GM23338 (cell line): Measurements from ENCODE around the gene TMEM11. TPM values are rescaled to one million over a fixed set of nuclear protein-coding genes. Genes with fewer than 3 reads are reported as not detected.

Source experiments
- ATAC-seq: fragments of 200-7000 bp; cut with Tn5 transposase; 3 replicates; pipeline ENCODE4 v1.9.1; 2020
- DNase-seq: peaks from one replicate; pipeline ENCODE4 v3.0.0-alpha.2; 2015; ENCODE audit warnings: low spot score
- H2AFZ ChIP-seq: fragments of 200-600 bp; sonication (generic); 2 replicates; pipeline ENCODE4 v1.8.0; 2016; ENCODE audit warnings: antibody characterized with exemption, mild to moderate bottlenecking, moderate library complexity
- H3F3A ChIP-seq: fragments of 200-600 bp; sonication (generic); replicated peaks from 2 replicates; pipeline ENCODE4 v1.8.0; 2017; ENCODE audit warnings: antibody characterized with exemption, mixed run types, low read depth
- H3K27ac ChIP-seq: fragments of 200-600 bp; sonication (generic); 2 replicates; pipeline ENCODE4 v1.6.1; 2016; ENCODE audit warnings: low read depth
- H3K27me3 ChIP-seq: fragments of 200-600 bp; sonication (generic); 2 replicates; pipeline ENCODE4 v1.8.0; 2016; ENCODE audit warnings: mild to moderate bottlenecking, mixed run types, moderate library complexity; ENCODE audit not compliant: insufficient read depth
- H3K36me3 ChIP-seq: fragments of 200-600 bp; sonication (generic); 2 replicates; pipeline ENCODE4 v1.8.0; 2016; ENCODE audit warnings: mild to moderate bottlenecking; ENCODE audit not compliant: insufficient read depth
- H3K4me1 ChIP-seq: fragments of 200-600 bp; sonication (generic); 2 replicates; pipeline ENCODE4 v1.8.0; 2016; ENCODE audit warnings: mild to moderate bottlenecking, moderate library complexity; ENCODE audit not compliant: insufficient read depth
- H3K4me2 ChIP-seq: fragments of 200-600 bp; sonication (generic); 2 replicates; pipeline ENCODE4 v1.7.1; 2017; ENCODE audit warnings: mixed run types
- H3K4me3 ChIP-seq: fragments of 200-600 bp; sonication (generic); 2 replicates; pipeline ENCODE4 v1.6.1; 2016; ENCODE audit warnings: mixed run types
- H3K79me2 ChIP-seq: fragments of 200-600 bp; sonication (generic); replicated peaks from 2 replicates; pipeline ENCODE4 v1.8.0; 2017; ENCODE audit warnings: mild to moderate bottlenecking; ENCODE audit not compliant: insufficient read depth
- H3K9me2 ChIP-seq: fragments of 200-600 bp; sonication (generic); 2 replicates; pipeline ENCODE4 v1.8.0; 2017; ENCODE audit not compliant: insufficient read depth
- H4K20me1 ChIP-seq: fragments of 200-600 bp; sonication (generic); replicated peaks from 2 replicates; pipeline ENCODE4 v1.8.0; 2017; ENCODE audit warnings: mild to moderate bottlenecking; ENCODE audit not compliant: insufficient read depth
- H3K27ac Mint-ChIP-seq: 2 replicates; pipeline ENCODE4 v1.8.0; 2020; ENCODE audit warnings: inconsistent platforms, mild to moderate bottlenecking, moderate library complexity, mixed read lengths
- H3K27me3 Mint-ChIP-seq: 3 replicates; pipeline ENCODE4 v1.8.0; 2022; ENCODE audit warnings: low read depth, mild to moderate bottlenecking, moderate library complexity, mixed read lengths, inconsistent platforms; ENCODE audit not compliant: insufficient read depth, poor library complexity
- H3K36me3 Mint-ChIP-seq: 3 replicates; pipeline ENCODE4 v1.8.0; 2021; ENCODE audit warnings: low read depth, mild to moderate bottlenecking, inconsistent platforms, moderate library complexity, mixed read lengths
- H3K4me1 Mint-ChIP-seq: 3 replicates; pipeline ENCODE4 v1.8.0; 2020; ENCODE audit warnings: mild to moderate bottlenecking, inconsistent platforms, mixed read lengths
- H3K4me3 Mint-ChIP-seq: 3 replicates; pipeline ENCODE4 v1.8.0; 2021; ENCODE audit warnings: moderate library complexity, mild to moderate bottlenecking, inconsistent platforms, mixed read lengths
- H3K9me3 Mint-ChIP-seq: 3 replicates; pipeline ENCODE4 v1.8.0; 2020; ENCODE audit warnings: moderate library complexity, mild to moderate bottlenecking, inconsistent platforms, mixed read lengths
- CREB1 ChIP-seq: fragments of 250-450 bp; sonication (Bioruptor Pico); IDR thresholded peaks from 2 replicates; pipeline ENCODE4 v1.5.0; 2020; ENCODE audit warnings: low read depth, mild to moderate bottlenecking, moderate library complexity
- EZH2 ChIP-seq: fragments of 200-600 bp; sonication (generic); IDR thresholded peaks from one replicate; pipeline ENCODE4 v1.8.0; 2017; ENCODE audit warnings: antibody characterized with exemption, mild to moderate bottlenecking, low read depth; ENCODE audit not compliant: unreplicated experiment
- EZH2phosphoT487 ChIP-seq: fragments of 200-600 bp; sonication (generic); IDR thresholded peaks from one replicate; pipeline ENCODE4 v1.8.1; 2018; ENCODE audit warnings: antibody characterized with exemption; ENCODE audit not compliant: unreplicated experiment
- JUNB ChIP-seq: IDR thresholded peaks from one replicate; pipeline ENCODE4 v1.6.1; 2016; ENCODE audit warnings: antibody characterized with exemption; ENCODE audit not compliant: unreplicated experiment
- POLR2AphosphoS5 ChIP-seq: IDR thresholded peaks from 2 replicates; pipeline ENCODE4 v1.6.1; 2016; ENCODE audit warnings: antibody characterized with exemption, low read depth
- ZNF114 ChIP-seq: fragments of 250-450 bp; sonication (Bioruptor Pico); IDR thresholded peaks from 2 replicates; pipeline ENCODE4 v1.5.0; 2020; ENCODE audit warnings: mild to moderate bottlenecking, moderate library complexity
- ZNF331 ChIP-seq: fragments of 250-450 bp; sonication (Bioruptor Pico); IDR thresholded peaks from 2 replicates; pipeline ENCODE4 v1.5.0; 2020; ENCODE audit warnings: low read depth, mild to moderate bottlenecking, moderate library complexity
- polyA plus RNA-seq: library from polyadenylated mRNA; unstranded; fragments of >200 nt; fragmentation: Nextera tagmentation; extraction: Ambion mirVana; gene quantifications from 2 replicates; pipeline ENCODE4 v1.2.1, GENCODE V29; 2016
- total RNA-seq: library from RNA; depleted of rRNA; stranded (reverse); fragments of >200 nt; shearing (Covaris generic); gene quantifications from 2 replicates; pipeline ENCODE4 v1.2.3, GENCODE V29; 2014
- TF ChIP-seq, protein P1 (sequence below), 2 experiments: fragments of 200-600 bp in 1 of 2; sonication (generic) in 1 of 2; conservative IDR thresholded peaks; 2 replicates each; pipeline versions ENCODE4 v1.5.1 to v1.6.1; 2016 to 2017; ENCODE audit warnings: antibody characterized with exemption in 2 of 2, low read depth in 2 of 2, mild to moderate bottlenecking in 2 of 2, moderate library complexity in 1 of 2
- TF ChIP-seq, protein P2 (sequence below): fragments of 250-450 bp; sonication (Bioruptor Pico); IDR thresholded peaks from 2 replicates; pipeline ENCODE4 v1.5.0; 2020; ENCODE audit warnings: mild to moderate bottlenecking, moderate library complexity
- TF ChIP-seq, protein P3 (sequence below): IDR thresholded peaks from one replicate; pipeline ENCODE4 v1.6.1; 2018; ENCODE audit warnings: antibody characterized with exemption; ENCODE audit not compliant: unreplicated experiment

Gene TMEM11
- total and polyA plus RNA-seq, 2 experiments from 2014 or later, result 38.5 to 90.2 TPM

DNA sequence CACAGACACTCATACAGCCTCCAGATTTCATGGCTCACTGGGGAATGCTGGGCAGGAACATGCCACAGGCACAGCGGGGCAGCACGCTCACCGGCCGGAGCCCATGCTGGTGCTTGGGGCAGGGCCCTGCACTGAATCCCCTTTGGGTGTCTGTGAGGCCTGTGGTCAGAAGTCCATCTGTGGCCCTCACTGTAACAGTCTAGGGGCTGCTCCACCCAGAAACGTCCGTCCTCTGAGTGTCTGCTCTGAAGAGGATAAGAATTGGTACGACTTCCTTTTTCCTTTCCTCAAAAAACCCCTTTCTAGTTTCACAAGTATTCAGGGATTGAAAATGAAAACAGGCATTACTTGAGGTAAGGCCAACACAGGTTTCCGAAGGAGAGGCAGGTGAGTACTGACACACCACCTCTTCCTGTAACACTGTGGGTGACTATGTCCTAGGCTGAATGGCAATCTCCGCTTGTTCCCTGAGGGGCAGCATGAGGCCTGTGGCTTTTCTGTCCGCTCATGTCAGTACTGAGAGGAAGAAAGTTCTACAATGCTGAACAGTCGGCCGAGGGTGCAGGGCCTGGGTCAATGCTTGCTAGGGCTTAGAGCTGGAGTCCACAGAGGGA, 42.5 kb downstream of the TMEM11 start (continued):
- TF ChIP-seq, protein P1, sequence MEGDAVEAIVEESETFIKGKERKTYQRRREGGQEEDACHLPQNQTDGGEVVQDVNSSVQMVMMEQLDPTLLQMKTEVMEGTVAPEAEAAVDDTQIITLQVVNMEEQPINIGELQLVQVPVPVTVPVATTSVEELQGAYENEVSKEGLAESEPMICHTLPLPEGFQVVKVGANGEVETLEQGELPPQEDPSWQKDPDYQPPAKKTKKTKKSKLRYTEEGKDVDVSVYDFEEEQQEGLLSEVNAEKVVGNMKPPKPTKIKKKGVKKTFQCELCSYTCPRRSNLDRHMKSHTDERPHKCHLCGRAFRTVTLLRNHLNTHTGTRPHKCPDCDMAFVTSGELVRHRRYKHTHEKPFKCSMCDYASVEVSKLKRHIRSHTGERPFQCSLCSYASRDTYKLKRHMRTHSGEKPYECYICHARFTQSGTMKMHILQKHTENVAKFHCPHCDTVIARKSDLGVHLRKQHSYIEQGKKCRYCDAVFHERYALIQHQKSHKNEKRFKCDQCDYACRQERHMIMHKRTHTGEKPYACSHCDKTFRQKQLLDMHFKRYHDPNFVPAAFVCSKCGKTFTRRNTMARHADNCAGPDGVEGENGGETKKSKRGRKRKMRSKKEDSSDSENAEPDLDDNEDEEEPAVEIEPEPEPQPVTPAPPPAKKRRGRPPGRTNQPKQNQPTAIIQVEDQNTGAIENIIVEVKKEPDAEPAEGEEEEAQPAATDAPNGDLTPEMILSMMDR (conservative IDR thresholded peaks at IDR 0.05; ENCODE audit: low read depth in 2 of 2), result no peak
- TF ChIP-seq, protein P2, sequence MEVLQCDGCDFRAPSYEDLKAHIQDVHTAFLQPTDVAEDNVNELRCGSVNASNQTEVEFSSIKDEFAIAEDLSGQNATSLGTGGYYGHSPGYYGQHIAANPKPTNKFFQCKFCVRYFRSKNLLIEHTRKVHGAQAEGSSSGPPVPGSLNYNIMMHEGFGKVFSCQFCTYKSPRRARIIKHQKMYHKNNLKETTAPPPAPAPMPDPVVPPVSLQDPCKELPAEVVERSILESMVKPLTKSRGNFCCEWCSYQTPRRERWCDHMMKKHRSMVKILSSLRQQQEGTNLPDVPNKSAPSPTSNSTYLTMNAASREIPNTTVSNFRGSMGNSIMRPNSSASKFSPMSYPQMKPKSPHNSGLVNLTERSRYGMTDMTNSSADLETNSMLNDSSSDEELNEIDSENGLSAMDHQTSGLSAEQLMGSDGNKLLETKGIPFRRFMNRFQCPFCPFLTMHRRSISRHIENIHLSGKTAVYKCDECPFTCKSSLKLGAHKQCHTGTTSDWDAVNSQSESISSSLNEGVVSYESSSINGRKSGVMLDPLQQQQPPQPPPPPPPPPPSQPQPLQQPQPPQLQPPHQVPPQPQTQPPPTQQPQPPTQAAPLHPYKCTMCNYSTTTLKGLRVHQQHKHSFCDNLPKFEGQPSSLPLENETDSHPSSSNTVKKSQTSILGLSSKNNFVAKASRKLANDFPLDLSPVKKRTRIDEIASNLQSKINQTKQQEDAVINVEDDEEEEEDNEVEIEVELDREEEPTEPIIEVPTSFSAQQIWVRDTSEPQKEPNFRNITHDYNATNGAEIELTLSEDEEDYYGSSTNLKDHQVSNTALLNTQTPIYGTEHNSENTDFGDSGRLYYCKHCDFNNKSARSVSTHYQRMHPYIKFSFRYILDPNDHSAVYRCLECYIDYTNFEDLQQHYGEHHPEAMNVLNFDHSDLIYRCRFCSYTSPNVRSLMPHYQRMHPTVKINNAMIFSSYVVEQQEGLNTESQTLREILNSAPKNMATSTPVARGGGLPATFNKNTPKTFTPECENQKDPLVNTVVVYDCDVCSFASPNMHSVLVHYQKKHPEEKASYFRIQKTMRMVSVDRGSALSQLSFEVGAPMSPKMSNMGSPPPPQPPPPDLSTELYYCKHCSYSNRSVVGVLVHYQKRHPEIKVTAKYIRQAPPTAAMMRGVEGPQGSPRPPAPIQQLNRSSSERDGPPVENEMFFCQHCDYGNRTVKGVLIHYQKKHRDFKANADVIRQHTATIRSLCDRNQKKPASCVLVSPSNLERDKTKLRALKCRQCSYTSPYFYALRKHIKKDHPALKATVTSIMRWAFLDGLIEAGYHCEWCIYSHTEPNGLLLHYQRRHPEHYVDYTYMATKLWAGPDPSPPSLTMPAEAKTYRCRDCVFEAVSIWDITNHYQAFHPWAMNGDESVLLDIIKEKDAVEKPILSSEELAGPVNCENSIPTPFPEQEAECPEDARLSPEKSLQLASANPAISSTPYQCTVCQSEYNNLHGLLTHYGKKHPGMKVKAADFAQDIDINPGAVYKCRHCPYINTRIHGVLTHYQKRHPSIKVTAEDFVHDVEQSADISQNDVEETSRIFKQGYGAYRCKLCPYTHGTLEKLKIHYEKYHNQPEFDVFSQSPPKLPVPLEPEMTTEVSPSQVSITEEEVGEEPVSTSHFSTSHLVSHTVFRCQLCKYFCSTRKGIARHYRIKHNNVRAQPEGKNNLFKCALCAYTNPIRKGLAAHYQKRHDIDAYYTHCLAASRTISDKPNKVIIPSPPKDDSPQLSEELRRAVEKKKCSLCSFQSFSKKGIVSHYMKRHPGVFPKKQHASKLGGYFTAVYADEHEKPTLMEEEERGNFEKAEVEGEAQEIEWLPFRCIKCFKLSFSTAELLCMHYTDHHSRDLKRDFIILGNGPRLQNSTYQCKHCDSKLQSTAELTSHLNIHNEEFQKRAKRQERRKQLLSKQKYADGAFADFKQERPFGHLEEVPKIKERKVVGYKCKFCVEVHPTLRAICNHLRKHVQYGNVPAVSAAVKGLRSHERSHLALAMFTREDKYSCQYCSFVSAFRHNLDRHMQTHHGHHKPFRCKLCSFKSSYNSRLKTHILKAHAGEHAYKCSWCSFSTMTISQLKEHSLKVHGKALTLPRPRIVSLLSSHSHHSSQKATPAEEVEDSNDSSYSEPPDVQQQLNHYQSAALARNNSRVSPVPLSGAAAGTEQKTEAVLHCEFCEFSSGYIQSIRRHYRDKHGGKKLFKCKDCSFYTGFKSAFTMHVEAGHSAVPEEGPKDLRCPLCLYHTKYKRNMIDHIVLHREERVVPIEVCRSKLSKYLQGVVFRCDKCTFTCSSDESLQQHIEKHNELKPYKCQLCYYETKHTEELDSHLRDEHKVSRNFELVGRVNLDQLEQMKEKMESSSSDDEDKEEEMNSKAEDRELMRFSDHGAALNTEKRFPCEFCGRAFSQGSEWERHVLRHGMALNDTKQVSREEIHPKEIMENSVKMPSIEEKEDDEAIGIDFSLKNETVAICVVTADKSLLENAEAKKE (CRISPR knock-in tag), result no peak
- TF ChIP-seq ZNF114 (CRISPR knock-in tag), result no peak
- TF ChIP-seq POLR2AphosphoS5, result no peak

DNA sequence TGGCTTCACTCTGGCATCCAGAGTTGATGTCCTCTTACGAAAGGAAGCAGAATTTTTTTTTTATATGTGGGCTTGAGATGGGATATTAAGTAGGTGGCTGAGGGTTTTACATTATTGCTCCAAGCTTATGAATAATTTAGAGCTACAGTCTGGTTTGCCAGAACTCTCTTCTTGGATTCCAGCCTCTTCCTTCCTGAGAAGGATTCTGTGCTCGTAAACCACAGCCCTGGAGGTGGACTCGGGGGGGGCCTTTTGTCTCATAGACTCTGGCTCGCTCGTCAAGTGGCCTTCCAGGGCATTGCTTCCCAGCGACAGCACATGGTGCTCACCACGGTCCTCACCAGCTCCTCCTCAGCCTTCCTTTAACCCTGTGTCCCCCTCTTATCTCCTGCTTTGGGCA, 43.2 kb downstream of the TMEM11 start:
- H3K27ac ChIP-seq, result no peak overlapping the region
- no peak for TF ChIP-seq POLR2AphosphoS5
- TF ChIP-seq CREB1 (CRISPR knock-in tag), result no peak
- TF ChIP-seq, protein P1 (conservative IDR thresholded peaks at IDR 0.05; ENCODE audit: low read depth in 2 of 2), result no peak
- no peak for TF ChIP-seq EZH2
- TF ChIP-seq, protein P3, sequence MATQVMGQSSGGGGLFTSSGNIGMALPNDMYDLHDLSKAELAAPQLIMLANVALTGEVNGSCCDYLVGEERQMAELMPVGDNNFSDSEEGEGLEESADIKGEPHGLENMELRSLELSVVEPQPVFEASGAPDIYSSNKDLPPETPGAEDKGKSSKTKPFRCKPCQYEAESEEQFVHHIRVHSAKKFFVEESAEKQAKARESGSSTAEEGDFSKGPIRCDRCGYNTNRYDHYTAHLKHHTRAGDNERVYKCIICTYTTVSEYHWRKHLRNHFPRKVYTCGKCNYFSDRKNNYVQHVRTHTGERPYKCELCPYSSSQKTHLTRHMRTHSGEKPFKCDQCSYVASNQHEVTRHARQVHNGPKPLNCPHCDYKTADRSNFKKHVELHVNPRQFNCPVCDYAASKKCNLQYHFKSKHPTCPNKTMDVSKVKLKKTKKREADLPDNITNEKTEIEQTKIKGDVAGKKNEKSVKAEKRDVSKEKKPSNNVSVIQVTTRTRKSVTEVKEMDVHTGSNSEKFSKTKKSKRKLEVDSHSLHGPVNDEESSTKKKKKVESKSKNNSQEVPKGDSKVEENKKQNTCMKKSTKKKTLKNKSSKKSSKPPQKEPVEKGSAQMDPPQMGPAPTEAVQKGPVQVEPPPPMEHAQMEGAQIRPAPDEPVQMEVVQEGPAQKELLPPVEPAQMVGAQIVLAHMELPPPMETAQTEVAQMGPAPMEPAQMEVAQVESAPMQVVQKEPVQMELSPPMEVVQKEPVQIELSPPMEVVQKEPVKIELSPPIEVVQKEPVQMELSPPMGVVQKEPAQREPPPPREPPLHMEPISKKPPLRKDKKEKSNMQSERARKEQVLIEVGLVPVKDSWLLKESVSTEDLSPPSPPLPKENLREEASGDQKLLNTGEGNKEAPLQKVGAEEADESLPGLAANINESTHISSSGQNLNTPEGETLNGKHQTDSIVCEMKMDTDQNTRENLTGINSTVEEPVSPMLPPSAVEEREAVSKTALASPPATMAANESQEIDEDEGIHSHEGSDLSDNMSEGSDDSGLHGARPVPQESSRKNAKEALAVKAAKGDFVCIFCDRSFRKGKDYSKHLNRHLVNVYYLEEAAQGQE, result no peak
- no peak for TF ChIP-seq JUNB
- TF ChIP-seq ZNF114 (CRISPR knock-in tag), result no peak
- no peak for TF ChIP-seq ZNF331 (CRISPR knock-in tag)
- no peak for TF ChIP-seq EZH2phosphoT487

More for the DNA sequence above, 43.2 kb downstream of the TMEM11 start:
- H3K36me3 Mint-ChIP-seq, result peaks cover 9% of the 10 kb centered on the region; the same call in 2 of the 3 replicates
- H2AFZ ChIP-seq, result no peak overlapping the region
- peaks cover 2% of the 10 kb centered on the region for H3K27me3 Mint-ChIP-seq
- no peaks in the 10 kb centered on the region; the same call in 2 of the 3 replicates for H3K4me1 Mint-ChIP-seq
- no peak for ATAC-seq
- no peak overlapping the region for H3K4me2 ChIP-seq
- no peaks in the 10 kb centered on the region for H3K9me2 ChIP-seq
- no peak for DNase-seq
- H3K4me3 Mint-ChIP-seq, result no peak overlapping the region
- no peak overlapping the region for H3K4me3 ChIP-seq
- no peaks in the 10 kb centered on the region for H3K79me2 ChIP-seq
- H4K20me1 ChIP-seq, result no peaks in the 10 kb centered on the region
- no peaks in the 10 kb centered on the region for H3K27me3 ChIP-seq
- H3K27ac Mint-ChIP-seq, result peak overlapping the region; percentile 33; the same call in 1 of the 2 replicates
- H3K4me1 ChIP-seq, result no peaks in the 10 kb centered on the region
- no peaks in the 10 kb centered on the region for H3F3A ChIP-seq
- no peaks in the 10 kb centered on the region for H3K9me3 Mint-ChIP-seq
- H3K36me3 ChIP-seq, result no peaks in the 10 kb centered on the region
